ENCODE data around the gene SPON2. TPM values are rescaled to one million over a fixed set of nuclear protein-coding genes. Genes with fewer than 3 reads are reported as not detected.
A peak's percentile ranks its signal among the peaks of the same experiment; 100 is the strongest.

Gene SPON2
- polyA plus RNA-seq, 1 donor: 55.6 TPM

- DNase-seq (ENCODE audit: low read depth): peak; percentile 58
These were observed 781 bp upstream of the SPON2 start for GRCh38 chr4:1172971-1173757.

GRCh38 chr4:1171311-1172227 is 814 bp downstream of the SPON2 start:
- DNase-seq (ENCODE audit: low read depth): no peak

GRCh38 chr4:1170976-1171310 is 1.4 kb downstream of the SPON2 start:
- no peak for DNase-seq (ENCODE audit: low read depth)

GRCh38 chr4:1170156-1170975 is 2.0 kb downstream of the SPON2 start:
- no peak for DNase-seq (ENCODE audit: low read depth)

GRCh38 chr4:1169691-1170096 is 2.7 kb downstream of the SPON2 start:
- DNase-seq (ENCODE audit: low read depth): no peak

GRCh38 chr4:1169171-1169671 is 3.2 kb downstream of the SPON2 start:
- DNase-seq (ENCODE audit: low read depth): no peak

GRCh38 chr4:1168191-1169101 is 3.9 kb downstream of the SPON2 start:
- no peak for DNase-seq (ENCODE audit: low read depth)

- no peak for DNase-seq (ENCODE audit: low read depth)
These were observed 5.0 kb downstream of the SPON2 start for GRCh38 chr4:1167244-1167949.

- DNase-seq (ENCODE audit: low read depth): no peak
These were observed 5.7 kb downstream of the SPON2 start for GRCh38 chr4:1166509-1167243.

GRCh38 chr4:1164956-1165545 is 7.3 kb downstream of the SPON2 start:
- no peak for DNase-seq (ENCODE audit: low read depth)

GRCh38 chr4:1164444-1164843 is 7.9 kb downstream of the SPON2 start:
- DNase-seq (ENCODE audit: low read depth): no peak

- no peak for DNase-seq (ENCODE audit: low read depth)
These were observed 8.3 kb downstream of the SPON2 start for GRCh38 chr4:1164040-1164439.

- no peak for DNase-seq (ENCODE audit: low read depth)
These were observed 12.0 kb downstream of the SPON2 start for GRCh38 chr4:1160351-1160750.

- no peak for DNase-seq (ENCODE audit: low read depth)
These were observed 16.3 kb downstream of the SPON2 start for GRCh38 chr4:1156069-1156468.

- no peak for DNase-seq (ENCODE audit: low read depth)
These were observed 17.1 kb downstream of the SPON2 start for GRCh38 chr4:1155314-1155713.

GRCh38 chr4:1154523-1155182 is 17.7 kb downstream of the SPON2 start:
- DNase-seq (ENCODE audit: low read depth): no peak

GRCh38 chr4:1154126-1154522 is 18.3 kb downstream of the SPON2 start:
- no peak for DNase-seq (ENCODE audit: low read depth)

GRCh38 chr4:1153567-1154090 is 18.8 kb downstream of the SPON2 start:
- no peak for DNase-seq (ENCODE audit: low read depth)
